Activated CD4-positive, alpha-beta T cell treated with anti-CD3 and anti-CD28 coated beads, Interleukin-2, amount 50 U/mL, for 4 hours (primary cell): ENCODE data around the gene C17orf107.
A peak's percentile ranks its signal among the peaks of the same experiment; 100 is the strongest.
"Not testable (repeated sequence)": the region's sequence is repeated elsewhere in the genome, so short reads cannot be mapped to it uniquely, and the experiment has no call there.

ENCODE experiments used
- DNase-seq, 2 experiments: peaks; one replicate each; pipeline ENCODE4 v3.0.0-alpha.2; 2020

C17orf107 gene

DNA sequence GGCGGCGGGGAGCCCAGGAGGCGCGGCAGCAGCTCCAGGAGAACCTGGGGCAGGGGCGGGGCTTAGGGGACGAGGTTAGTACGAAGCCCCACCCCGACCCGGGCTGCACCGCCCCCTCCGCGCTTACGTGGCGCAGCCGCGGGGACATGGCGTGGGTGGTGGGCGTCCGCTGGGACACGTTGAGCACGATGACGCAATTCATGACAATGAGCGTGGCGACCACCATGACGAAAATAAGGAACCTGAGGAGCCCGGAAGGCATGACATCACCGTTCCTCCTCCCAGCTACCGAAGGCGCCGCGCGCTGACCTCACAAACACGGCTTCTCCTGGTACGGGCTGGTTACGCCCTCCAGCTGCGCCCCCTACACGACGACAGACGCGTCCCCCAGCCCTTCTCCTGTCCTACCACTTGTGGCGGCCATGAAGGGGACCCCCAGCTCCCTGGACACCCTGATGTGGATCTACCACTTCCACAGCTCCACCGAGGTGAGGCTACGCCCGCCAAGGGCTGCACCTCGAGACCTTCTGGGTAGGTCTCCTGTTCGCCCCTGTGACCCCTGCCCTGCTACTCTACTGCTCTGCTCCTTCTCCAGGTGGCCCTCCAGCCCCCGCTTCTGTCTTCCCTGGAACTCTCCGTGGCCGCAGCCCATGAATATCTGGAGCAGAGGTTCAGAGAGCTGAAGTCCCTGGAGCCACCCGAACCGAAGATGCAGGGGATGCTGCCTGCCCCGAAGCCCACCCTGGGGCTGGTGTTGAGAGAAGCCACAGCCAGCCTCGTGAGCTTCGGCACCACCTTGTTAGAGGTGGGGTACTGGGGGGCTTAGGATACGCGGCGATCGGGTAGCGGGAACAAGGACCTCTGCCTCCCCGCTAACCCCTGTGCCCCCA is at the start of gene C17orf107:
C17orf107 (plus strand) TSS at position 196 of the 890 bp plus-strand sequence; CDS start at position 423, 227 bp downstream.
- peak; percentile 96 for DNase-seq

DNA sequence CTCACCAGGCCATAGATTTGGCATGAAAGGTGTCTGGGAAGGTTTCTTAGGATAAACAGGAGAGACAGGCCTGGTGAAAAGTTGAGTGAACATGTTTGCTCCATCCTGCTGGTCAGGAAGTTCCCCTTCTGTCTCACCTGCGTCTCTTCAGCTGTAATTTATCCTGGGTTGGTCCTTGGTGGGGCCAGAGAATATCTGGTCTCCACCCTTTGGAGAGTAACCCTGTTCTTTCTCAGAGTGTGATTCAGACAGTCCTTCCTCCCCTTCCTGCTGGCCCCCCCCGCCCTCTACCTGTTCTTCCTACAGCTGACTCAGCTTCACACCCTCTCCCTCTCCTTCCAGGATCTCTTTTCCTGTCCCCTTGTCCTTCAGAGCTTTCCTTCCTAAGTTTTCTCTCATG is 49.1 kb upstream of the C17orf107 start:
- DNase-seq = no peak

DNA sequence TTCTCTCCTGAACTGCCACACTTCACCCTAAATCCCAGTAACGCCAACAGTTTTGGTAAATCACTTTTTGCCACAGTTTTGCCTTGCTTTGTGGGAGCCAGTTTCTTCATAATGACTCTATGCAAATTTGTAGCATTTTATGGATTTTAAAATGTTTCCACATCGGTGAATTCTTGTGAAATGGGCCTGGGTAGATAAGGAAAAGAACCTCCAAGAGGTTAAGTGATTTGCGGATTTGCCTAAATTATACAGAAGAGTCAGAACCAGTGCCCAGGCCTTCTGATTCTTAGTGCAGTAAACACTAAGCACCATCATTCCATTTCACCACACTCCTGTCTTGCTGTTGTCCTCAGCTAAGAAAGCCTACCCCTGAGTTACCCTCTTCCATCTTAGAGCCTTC is 48.3 kb upstream of the C17orf107 start:
- DNase-seq = no peak

DNA sequence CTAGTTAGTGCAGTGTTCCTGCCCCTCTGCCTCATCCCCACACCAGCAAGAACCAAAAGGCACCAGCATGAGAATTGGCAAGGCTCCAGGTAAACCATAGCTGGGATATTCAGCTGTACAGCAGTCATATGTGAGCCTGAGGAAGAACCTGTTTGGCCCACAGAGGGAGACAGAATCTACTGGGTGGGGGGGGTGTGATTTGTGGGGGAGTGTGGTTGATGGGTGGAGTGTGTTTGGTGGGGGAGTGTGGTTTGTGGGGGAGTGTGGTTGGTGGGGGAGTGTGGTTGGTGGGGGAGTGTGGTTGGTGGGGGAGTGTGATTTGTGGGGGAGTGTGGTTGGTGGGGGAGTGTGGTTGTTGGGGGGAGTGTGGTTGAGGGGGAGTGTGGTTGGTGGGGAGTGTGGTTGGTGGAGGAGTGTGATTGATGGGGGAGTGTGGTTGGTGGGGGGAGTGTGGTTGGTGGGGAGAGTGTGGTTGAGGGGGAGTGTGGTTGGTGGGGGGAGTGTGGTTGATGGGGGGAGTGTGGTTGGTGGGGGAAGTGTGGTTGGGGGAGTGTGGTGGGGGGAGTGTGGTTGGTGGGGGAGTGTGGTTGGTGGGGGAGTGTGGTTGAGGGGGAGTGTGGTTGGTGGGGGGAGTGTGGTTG is 46.6 kb upstream of the C17orf107 start:
- DNase-seq = no peak

DNA sequence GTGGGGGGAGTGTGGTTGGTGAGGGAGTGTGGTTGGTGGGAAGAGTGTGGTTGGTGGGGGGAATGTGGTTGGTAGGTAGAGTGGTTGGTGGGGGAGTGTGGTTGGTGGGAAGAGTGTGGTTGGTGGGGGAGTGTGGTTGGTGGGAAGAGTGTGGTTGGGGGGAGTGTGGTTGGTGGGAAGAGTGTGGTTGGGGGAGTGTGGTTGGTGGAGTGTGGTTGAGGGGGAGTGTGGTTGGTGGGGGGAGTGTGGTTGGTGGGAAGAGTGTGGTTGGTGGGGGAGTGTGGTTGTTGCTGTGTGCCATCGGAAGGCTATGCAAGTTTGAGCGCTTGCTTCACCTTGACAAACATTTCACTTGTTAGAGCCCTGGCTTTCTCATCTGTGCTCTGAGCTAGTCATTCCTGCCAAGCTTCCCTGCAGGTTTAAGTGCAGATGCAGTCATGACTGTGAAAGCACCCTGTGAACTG is 46.1 kb upstream of the C17orf107 start:
- no peak for DNase-seq

DNA sequence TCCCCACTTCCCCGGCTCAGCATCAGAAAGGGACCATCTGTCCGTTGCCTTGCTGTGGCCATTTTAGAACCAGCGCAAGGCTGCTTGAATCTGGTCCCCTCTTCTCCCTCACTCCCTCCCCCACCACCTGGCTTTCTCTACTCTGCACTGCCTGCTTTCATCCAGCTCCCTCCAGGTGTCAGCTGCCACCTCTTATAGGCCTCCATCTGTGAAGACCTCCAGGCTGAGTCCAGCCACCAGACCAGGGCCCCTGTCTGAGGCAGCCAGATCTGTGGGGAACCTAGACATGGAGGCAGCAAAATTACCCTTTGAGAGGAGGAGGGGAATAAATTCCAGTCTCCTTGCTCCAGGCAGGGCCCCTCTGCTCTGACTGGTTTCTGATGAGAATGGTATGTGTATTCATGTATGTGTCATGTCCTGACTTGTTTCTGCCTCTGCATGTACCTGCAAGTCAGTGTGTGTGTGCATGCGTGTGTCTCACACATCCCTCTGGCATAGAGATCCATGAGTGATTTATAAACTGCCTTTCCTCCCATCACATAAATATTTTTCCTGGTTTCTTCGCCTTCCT is 45.1 kb upstream of the C17orf107 start:
- no peak for DNase-seq

DNA sequence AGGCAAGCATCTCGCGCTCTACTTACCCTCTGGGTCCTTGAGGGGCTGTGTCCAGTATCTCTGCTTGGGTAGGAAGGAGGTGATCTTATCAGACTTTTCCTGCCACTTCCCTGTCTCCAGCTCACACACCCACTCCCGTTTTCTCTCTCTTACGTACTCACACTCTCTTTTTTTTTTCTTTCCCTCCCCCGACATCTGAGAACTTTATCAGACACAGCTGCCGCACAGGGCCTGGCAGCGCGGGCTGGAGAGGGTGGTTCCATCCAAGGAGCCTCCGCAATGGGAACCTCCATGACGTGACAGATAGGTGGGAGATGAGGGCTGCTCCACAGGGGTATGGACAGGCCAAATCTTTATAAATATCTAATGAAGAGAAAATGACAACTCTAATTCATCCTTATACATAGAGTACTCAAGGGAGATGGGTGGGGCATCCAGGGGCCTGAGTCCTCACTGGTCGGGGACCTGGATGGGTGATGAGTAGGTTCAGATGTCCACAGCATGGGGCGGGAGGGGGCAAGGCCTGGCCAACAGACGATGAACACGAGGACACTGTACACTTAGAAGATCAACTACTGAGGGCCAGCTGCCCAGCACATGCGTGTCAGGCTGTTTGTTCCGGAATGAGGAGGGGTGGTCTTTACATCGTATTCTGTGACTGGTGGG is 42.9 kb upstream of the C17orf107 start:
- no peak for DNase-seq

DNA sequence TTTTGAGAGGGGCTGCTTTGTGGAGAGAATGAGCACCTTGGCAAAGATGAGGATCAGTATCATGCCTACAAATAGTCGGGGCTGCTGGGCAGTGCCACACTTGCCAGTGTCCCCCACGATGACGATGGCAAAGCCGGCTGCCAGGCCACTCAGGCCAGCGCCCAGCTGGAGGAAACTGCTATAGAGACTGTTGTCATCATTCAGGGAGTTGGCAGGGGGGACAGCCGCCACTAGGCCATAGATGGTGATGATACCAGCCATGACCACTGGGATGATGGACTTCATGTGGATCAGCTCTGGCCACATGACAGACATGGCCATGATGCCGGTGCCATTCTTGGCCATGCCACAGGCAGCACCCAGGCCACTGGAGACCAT is 42.4 kb upstream of the C17orf107 start:
- DNase-seq = no peak

DNA sequence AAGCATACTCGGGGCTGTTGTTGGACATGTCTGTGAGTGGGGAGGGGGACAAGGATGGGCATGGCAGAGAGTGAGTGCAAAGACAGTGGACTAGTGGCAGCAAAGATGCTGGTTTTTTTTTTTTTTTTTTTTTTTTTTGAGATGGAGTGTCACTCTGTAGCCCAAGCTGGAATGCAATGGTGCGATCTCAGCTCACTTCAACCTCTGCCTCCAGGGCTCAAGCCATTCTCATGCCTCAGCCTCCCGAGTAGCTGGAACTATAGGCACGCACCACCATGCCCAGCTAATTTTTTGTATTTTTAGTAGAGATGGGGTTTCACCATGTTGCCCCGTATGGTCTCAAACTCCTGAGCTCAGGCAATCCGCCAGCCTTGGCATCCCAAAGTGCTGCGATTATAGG is 42.0 kb upstream of the C17orf107 start:
- DNase-seq = not testable (repeated sequence)

DNA sequence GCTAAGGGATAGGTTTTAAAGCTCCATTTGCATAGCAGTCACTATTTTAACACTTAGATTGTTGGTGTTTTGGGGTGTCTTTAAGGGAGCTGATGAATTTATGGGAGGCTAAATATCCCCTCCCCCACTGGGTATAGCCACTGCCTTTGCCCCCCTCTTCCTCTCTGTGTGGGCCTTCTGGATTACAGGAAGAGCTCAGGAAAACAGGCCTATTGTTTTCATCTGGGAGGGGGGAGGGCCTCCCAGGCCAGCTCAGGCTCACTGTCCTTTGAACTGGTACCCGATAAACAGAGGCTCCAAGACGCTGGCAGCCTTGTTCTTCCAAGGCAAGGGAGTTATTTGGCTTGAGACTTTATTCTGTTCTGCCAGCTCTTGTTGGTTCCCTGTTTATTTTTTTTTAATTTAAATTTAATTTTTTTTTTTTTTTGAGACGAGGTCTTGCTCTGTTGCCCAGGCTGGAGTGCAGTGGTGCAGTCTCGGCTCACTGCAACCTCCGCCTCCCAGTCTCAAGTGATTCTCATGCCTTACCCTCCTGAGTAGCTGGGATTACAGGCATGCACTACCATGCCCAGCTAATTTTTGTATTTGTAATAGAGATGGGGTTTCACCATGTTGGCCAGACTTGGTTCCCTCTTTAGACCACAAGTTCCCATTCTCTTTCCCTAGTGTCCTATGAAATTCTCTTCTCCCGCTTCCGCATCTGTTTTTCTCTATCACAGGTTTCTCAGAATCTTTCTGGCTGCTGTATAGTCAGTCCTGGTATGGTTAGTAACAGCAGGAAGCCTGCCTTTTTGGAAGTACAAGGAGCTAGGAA is 41.1 kb upstream of the C17orf107 start:
- DNase-seq = no peak

DNA sequence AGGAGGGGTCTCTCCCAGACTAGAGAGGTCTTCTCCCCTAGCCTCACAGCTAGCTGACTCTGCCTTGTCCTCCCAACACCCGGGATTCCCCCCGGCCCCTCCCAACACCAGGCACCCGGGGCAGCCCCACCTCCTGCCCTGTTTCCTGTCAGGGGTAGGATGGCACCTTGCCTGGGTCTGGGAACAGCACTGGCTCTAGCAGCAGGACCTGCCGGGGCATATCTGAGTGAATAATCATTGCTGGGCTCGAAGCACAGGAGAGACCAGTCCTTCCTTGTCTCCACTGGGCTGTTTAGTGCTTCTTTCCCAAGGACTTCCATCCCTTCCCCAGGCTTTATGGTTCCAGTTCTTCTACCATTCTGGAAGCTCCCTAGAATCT is 40.5 kb upstream of the C17orf107 start:
- no peak for DNase-seq

DNA sequence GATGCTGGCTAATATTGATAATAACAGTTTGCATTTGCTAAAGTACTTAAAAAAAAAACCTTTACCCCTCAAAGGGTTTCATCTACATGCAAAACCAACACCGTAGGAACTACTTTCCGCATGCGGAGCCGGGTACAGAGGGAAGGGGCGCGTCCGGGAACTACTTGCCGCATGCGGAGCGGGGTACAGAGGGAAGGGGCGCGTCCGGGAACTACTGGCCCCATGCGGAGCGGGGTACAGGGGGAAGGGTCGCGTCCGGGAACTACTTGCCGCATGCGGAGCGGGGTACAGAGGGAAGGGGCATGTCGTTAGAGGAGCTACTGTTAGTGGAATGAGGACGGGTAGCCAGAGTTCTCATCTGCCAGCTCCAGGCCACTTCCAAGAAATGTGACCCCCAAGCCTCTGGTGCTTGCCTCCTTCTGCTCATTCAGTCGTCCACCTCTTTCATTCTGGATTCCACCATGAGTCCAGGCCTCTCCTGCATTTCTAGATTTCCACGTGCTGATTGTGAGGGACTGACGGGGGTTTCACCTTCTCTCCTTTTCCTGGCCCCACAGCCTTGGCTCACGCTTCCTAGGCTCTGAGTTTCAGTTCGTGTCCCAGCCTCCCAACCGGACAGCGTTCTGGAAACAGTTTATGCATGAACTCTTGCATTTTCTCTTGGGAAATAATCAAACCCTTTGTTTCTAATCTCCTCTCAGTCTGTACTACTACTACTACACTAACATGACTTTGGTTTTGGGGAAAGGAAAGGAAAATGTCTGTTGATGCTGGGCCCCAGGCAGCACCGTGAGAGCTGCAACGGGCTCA is 39.3 kb upstream of the C17orf107 start:
- DNase-seq = no peak

DNA sequence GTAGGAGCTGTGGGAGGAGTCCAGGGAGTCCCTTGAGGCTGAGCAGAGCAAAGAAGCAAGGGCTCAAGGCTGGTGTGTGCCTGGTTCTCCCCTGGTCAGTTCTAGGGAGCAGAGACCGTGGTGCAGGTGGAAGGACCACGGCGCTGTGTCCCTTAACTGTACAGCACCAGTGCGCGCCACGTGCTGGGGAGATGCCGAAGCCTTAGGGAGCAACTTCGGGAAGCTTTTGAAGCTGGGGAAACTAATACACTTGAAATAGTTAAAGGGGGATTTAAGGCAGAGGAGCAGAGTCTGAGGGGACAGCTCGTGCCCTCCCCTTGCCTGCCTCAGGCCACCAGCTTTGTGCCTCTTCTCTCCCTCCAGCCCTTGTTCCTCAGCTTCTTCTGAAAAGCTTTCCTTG is 38.7 kb upstream of the C17orf107 start:
- no peak for DNase-seq

DNA sequence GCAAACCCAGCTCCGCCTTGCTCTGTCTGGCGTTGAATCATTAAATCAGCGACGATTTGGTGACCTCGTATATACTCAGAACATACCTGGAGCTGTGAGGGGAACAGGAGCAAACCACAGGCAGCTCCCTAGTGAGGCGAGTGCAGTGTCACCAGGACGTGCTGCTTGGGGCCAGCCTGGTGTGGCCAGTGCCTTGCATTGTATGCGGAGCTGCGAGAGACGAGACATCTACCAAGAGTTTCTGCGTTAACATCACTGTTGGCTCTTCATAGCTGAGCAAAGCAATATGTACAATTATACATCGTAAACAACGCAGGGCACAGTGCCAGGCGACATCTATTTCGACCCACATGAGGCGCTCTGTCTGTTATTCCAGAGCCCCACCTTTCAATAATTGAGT is 38.3 kb upstream of the C17orf107 start:
- DNase-seq = no peak

DNA sequence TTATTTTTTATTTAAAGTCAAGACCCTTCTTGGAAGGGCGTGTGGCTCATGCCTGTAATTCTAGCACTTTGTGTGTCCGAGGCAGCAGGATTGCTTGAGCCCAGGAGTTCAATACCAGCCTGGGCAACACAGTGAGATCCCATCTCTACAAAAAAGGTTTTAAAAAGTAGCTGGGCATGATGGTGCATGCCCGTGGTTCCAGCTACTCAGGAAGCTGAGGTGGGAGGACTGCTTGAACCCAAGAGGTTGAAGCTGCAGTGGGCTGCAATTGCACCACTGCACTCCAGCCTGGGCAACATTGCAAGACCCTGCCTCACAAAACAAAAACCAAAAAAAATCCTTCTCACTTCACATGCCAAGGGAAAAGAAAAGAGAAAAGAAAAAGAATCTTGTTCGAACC is 36.6 kb upstream of the C17orf107 start:
- no peak for DNase-seq

DNA sequence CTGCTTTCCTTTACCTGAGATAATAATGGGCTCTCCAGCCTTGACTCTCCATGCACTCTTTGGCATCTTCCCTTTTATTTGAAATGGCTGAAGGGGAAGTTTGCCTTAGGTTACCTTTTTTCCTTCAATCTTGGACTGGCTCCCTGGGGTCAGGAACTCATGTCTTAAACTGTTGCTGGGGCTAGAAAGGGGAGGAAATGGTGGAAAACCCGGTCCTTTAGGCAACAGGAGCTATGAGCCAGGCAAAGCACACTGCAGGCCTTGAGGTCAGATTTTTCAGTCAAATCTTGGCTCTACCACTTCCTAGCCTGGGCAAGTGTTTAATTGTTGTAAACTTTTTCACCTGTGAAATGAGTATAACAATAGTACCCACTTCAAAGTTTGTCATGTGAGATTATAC is 36.0 kb upstream of the C17orf107 start:
- no peak for DNase-seq

DNA sequence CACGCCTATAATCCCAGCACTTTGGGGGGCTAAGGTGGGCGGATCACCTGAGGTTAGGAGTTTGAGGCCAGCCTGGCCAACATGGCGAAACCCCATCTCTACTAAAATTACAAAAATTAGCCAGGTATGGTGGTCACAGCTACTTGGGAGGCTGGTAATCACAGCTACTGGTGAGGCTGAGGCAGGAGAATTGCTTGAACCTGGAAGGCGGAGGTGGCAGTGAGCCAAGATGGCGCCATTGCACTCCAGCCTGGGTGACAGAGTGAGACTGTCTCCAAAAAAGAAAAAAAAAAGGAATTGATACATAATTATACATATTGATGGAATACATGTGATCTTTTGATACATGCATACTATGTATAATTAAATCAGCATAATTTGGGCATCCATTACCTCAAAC is 31.8 kb upstream of the C17orf107 start:
- DNase-seq = not testable (repeated sequence)

DNA sequence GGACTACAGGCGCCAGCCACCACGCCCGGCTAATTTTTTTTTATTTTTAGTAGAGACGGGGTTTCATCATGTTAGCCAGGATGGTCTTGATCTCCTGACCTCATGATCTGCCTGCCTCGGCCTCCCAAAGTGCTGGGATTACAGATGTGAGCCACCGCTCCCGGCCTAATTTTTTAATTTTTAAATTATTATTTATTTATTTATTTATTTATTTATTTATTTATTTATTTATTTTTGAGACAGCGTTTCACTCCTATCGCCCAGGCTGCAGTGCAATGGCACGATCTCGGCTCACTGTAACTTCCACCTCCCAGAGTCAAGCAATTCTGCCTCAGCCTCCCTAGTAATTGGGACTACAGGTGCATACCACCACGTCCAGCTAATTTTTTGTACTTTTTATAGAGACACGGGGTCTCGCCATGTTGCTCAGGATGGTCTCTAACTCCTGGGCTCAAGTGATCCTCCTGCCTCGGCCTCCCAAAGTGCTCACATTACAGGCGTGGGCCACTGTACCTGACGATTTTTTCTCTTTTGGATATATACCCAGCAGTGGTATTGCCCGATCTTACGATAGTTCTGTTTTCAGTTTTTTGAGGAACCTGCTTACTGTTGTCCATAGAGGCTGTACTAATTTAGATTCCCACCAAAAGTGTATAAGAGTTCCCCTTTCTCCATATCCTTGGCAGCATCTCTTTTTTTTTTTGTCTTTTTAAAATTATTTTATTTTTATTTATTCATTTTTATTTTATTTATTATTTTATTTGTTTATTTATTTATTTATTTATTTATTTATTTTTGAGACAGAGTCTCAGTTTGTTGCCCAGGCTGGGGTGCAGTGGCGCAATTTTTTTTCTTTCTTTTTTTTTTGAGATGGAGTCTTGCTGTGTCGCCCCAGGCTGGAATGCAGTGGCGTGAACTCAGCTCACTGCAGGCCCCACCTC is 30.0 kb upstream of the C17orf107 start:
- DNase-seq = not testable (repeated sequence)

DNA sequence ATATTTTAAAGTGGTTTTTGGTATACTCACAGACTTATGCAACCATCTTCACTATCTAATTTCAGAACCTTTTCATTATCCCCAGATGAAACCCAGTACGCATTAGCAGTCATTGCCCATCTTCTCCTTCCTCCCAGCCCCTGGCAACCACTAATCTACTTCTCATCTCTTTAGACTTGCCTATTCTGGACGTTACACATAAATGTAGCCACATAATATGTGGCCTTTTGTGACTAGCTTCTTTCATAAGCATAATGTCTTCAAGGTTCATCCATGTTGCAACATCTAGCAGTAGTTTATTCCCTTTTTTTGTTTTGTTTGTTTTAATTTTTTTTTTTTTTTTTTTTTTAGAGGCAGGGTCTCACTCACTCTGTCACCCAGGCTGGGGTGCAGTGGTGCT is 28.5 kb upstream of the C17orf107 start:
- no peak for DNase-seq

DNA sequence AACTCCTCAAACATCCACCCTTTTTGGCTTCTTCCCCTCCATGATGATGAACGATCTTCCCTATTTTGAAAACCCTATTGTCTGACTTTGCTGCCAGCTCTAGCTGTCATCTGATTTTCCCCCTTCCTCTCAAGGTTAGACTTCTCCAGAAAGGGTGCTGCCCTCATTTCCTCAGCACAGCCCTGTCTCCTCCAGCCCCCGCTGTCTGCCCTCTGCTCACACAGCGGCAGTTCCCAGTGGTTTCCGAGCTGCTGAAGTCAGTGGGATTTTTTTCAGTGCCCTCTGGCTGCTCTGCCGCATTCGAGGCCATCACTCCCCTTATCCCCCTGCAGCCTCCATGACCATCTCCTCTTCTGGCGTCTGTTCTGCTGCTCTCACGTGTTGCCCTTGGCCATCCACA is 26.6 kb upstream of the C17orf107 start:
- DNase-seq = no peak
